Gastroesophageal sphincter (tissue), 4 donors: ENCODE measurements around the gene AKAP17A. TPM values are rescaled to one million over a fixed set of nuclear protein-coding genes. Genes with fewer than 3 reads are reported as not detected.

Experiments
- ATAC-seq: fragments of 150-250 bp; one replicate; pipeline ENCODE4 v1.9.1; 2016; ENCODE audit warnings: mild to moderate bottlenecking, moderate library complexity
- H3K27ac ChIP-seq, 4 donors: fragments of 200-600 bp; sonication (generic) in 3 of 4; 1 replicate in 3 of 4; 2 replicates in 1 of 4; pipeline ENCODE4 v1.5.1; 2016 to 2019
- H3K27me3 ChIP-seq: fragments of 200-600 bp; sonication (generic); one replicate; pipeline ENCODE4 v1.5.1; 2019
- H3K36me3 ChIP-seq, 2 donors: fragments of 200-600 bp; sonication (generic); one replicate each; pipeline ENCODE4 v1.5.1; 2019; ENCODE audit warnings: control low read depth in 1 of 2
- H3K4me1 ChIP-seq, 3 donors: fragments of 200-600 bp; sonication (generic); 1 replicate in 2 of 3; 2 replicates in 1 of 3; pipeline ENCODE4 v1.5.1; 2016 to 2019; ENCODE audit warnings: control low read depth in 2 of 3
- H3K4me3 ChIP-seq, 2 donors: fragments of 200-600 bp; sonication (generic); one replicate each; pipeline ENCODE4 v1.5.1; 2019; ENCODE audit warnings: mild to moderate bottlenecking in 1 of 2, moderate library complexity in 1 of 2
- H3K9me3 ChIP-seq, 3 donors: fragments of 200-600 bp; sonication (generic); one replicate each; pipeline ENCODE4 v1.5.1; 2017 to 2019; ENCODE audit warnings: control low read depth in 2 of 3
- CTCF ChIP-seq, 4 experiments: fragments of 200-600 bp in 2 of 4; fragments of 450-650 bp in 2 of 4; sonication (generic) in 1 of 4; IDR thresholded peaks; one replicate each; pipeline ENCODE4 v1.5.1; 2017 to 2019; ENCODE audit warnings: antibody characterized with exemption in 4 of 4, mild to moderate bottlenecking in 2 of 4, moderate library complexity in 2 of 4
- EP300 ChIP-seq: sonication (generic); formaldehyde crosslinking; IDR thresholded peaks from one replicate; pipeline ENCODE4 v1.6.1; 2017; ENCODE audit warnings: antibody characterized with exemption, mild to moderate bottlenecking
- POLR2A ChIP-seq, 2 donors: fragments of 450-650 bp; IDR thresholded peaks; one replicate each; pipeline ENCODE4 v1.6.1; 2017; ENCODE audit warnings: antibody characterized with exemption in 2 of 2, mild to moderate bottlenecking in 2 of 2, moderate library complexity in 1 of 2
- POLR2AphosphoS5 ChIP-seq: sonication (generic); formaldehyde crosslinking; IDR thresholded peaks from one replicate; pipeline ENCODE4 v1.6.1; 2017; ENCODE audit warnings: antibody characterized with exemption
- WGBS, 2 donors: methylation state at CpG; one replicate each; pipeline ENCODE4 v1.1.5; 2018; ENCODE audit warnings: low coverage in 1 of 2; 5-methylcytosine and 5-hydroxymethylcytosine counted together
- total RNA-seq, 4 donors: library from RNA; depleted of rRNA; stranded (reverse); fragments of >200 nt; gene quantifications; one replicate each; pipeline ENCODE4 v1.1.0, GENCODE V29; 2016

The AKAP17A gene
- total RNA-seq, 4 donors from 2014 or later = 18.1 to 40.8 (median 29.6) TPM

DNA sequence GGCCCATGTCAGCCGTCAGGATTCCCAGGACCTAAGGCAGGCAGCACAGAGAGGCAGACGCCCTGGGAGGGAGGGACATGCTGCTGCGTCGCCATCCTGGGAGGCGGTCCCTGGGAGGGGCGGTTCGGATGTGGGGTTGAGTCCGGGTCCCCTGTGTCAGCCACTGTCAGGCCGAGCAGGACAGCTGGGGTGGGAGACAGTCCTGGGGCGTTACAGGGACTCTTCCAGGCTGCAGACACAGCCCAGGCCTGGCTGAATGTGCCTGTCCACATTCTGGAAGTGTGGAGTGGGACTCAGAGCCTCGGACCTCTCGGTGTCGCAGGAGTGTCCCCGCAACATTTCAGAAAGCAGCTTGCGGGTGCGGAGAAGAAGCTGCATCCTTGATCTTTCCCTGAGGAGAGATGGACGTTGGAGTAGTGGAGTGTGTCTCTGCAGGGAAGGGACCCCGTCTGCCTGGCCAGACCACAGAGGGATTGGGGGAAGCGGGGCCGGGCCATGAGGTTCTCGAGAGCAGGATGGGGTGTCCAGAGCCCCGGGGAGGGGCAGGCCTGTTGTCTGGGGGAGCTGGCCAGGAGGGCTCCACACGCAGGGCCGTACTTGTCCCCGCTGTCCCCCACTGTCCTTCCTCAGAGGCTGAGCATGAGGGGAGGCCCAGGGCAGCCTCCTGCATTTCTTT is 6.1 kb downstream of the AKAP17A start:
- 89% methylated on average over 8 of the region's 25 CpGs; no CpG with 5 or more reads in 1 of the 2 donors for WGBS, 2 donors
- peaks cover 0 to 92% of the 10 kb centered on the region in 2 donors for H3K36me3 ChIP-seq
- H3K9me3 ChIP-seq = no peaks in the 10 kb centered on the region
- H3K4me1 ChIP-seq = peaks cover 0 to 33% (median 13%) of the 10 kb centered on the region in 3 donors
- H3K27ac ChIP-seq = no peak overlapping the region
- no peaks in the 10 kb centered on the region for H3K27me3 ChIP-seq
- no peak for ATAC-seq
- no peak overlapping the region for H3K4me3 ChIP-seq
- TF ChIP-seq POLR2AphosphoS5 = no peak

- Histone ChIP-seq H3K4me3 (no peak overlapping the region), H3K27me3 (no peaks in the 10 kb centered on the region), H3K36me3 (peaks cover 0 to 97% of the 10 kb centered on the region in 2 donors), H3K9me3 (no peaks in the 10 kb centered on the region), H3K27ac (no peak overlapping the region), H3K4me1 (peaks cover 0 to 25% (median 6%) of the 10 kb centered on the region in 3 donors)
- no CpG with 5 or more reads among the region's 50 CpGs for WGBS, 2 donors
- no peak for ATAC-seq
- no peak for TF ChIP-seq POLR2AphosphoS5
- TF ChIP-seq CTCF (IDR thresholded peaks at IDR 0.05) = no peak
- TF ChIP-seq EP300 = no peak
- TF ChIP-seq POLR2A (IDR thresholded peaks at IDR 0.05) = no peak
Observed at GRCh38 chrX:1598021-1598875, 6.8 kb downstream of the AKAP17A start.

DNA sequence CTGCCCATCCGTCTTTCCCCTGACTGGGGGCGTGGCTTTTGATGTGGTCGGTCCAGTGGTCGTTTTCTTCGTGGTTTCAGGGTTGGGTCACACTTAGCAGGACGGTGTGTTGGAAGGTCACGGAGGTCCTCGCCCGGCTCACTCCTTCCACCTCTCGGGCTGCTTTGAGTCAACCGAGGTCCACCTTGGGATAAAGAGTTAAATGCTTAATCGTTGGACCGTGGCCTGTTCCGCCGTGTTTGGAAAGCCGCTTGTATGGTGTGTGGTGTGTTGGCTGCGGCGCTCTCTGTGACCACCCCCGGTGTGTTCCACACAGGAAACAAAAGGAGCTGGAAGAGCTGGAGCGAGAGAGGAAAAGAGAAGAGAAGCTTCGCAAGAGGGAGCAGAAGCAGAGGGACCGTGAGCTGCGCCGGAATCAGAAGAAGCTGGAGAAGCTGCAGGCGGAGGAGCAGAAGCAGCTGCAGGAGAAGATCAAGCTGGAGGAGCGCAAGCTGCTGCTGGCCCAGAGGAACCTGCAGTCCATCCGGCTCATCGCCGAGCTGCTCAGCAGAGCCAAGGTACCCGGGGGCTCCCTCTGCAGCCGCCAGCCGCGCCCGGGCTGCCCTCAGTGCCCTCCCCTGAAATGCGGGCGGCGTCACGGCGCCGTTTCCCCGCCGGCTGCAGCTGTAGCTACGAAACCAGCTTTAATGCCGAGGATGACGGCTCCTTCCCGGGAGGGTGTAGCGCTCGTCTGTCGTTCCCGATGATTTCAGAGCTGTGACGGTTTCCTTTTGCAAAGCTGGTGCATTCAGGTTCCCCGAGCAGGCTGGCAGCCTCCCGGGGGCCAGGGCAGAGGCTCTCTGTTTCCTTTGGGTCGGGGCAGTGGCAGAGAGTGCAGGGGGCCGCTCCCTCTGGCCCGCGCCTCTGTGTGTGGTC is 7.7 kb downstream of the AKAP17A start:
- no peaks in the 10 kb centered on the region for H3K9me3 ChIP-seq
- peaks cover 0 to 16% (median 0%) of the 10 kb centered on the region in 3 donors for H3K4me1 ChIP-seq
- H3K27ac ChIP-seq = no peak overlapping the region
- H3K4me3 ChIP-seq = no peak overlapping the region
- 100% methylated on average over 2 of the region's 57 CpGs; no CpG with 5 or more reads in 1 of the 2 donors for WGBS, 2 donors
- H3K27me3 ChIP-seq = no peaks in the 10 kb centered on the region
- no peak for ATAC-seq
- peaks cover 0 to 97% of the 10 kb centered on the region in 2 donors for H3K36me3 ChIP-seq
- TF ChIP-seq CTCF (IDR thresholded peaks at IDR 0.05) (no peak), POLR2A (IDR thresholded peaks at IDR 0.05) (no peak), POLR2AphosphoS5 (no peak), EP300 (no peak)

GRCh38 chrX:1599791-1600405 is 8.5 kb downstream of the AKAP17A start:
- H3K36me3 ChIP-seq = peaks cover 0 to 92% of the 10 kb centered on the region in 2 donors
- no peak overlapping the region for H3K27ac ChIP-seq
- H3K27me3 ChIP-seq = no peaks in the 10 kb centered on the region
- no peak for ATAC-seq
- no peaks in the 10 kb centered on the region for H3K9me3 ChIP-seq
- 100% methylated on average over 4 of the region's 36 CpGs; no CpG with 5 or more reads in 1 of the 2 donors for WGBS, 2 donors
- no peak overlapping the region for H3K4me3 ChIP-seq
- peaks cover 0 to 9% (median 0%) of the 10 kb centered on the region in 3 donors for H3K4me1 ChIP-seq
- TF ChIP-seq CTCF (IDR thresholded peaks at IDR 0.05) (no peak), POLR2A (IDR thresholded peaks at IDR 0.05) (no peak), POLR2AphosphoS5 (no peak), EP300 (no peak)
